Metanephros (tissue), 1 donor: Measurements from ENCODE around the gene PCDHGA4. TPM values are rescaled to one million over a fixed set of nuclear protein-coding genes. Genes with fewer than 3 reads are reported as not detected.

Experiments
- total RNA-seq: library from RNA; depleted of rRNA; stranded (reverse); fragments of >200 nt; gene quantifications from one replicate; pipeline ENCODE4 v1.2.3, GENCODE V29; 2014

Gene PCDHGA4
- total RNA-seq, 1 donor from 2014 or later = 6.4 TPM

DNA sequence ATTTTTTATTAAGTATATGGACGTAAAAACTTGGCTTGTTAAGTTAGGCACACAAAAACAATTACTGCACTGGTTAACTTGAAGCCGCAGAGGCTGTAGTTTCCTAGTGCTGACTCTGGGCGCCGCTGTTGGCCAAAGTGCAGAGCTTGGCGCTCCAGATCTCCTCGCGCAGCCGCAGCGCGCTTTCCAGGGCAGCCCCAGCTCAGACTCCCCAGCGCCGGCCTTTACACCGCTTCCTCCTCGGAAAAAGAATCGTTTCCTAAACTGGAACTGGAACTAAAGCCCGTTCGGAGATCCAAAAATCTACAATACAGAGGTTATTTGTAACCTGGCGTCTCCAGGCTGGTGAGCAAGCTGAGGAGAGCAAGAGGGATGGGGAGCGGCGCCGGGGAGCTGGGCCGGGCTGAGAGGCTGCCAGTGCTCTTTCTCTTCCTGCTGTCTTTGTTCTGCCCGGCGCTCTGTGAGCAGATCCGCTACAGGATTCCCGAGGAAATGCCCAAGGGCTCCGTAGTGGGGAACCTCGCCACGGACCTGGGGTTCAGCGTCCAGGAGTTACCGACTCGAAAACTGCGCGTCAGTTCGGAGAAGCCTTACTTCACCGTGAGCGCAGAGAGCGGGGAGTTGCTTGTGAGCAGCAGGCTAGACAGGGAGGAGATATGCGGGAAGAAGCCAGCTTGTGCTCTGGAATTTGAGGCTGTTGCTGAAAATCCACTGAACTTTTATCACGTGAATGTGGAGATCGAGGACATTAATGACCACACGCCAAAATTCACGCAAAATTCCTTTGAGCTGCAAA is 43.1 kb downstream of the PCDHGA4 start, which contains the start of gene PCDHGB5:
Gene PCDHGB5, plus strand, starts transcription at position 192 of the 796 bp plus-strand sequence. Its CDS starts 181 bp downstream, at position 373.

GRCh38 chr5:141402553-141403243 is 47.9 kb downstream of the PCDHGA4 start, which contains the start of gene PCDHGA9:
Gene PCDHGA9 (plus strand): TSS chr5:141402778. CDS start chr5:141402953, 175 bp downstream.

Other genes starting within 250 kb of the PCDHGA4 start
- gene PCDHB4, start 233.2 kb upstream of the PCDHGA4 start, total RNA-seq = 3.8 TPM
- gene PCDHB5, start 219.8 kb upstream of the PCDHGA4 start, total RNA-seq = 13.4 TPM
- gene PCDHB6, start 205.0 kb upstream of the PCDHGA4 start, total RNA-seq = 2.2 TPM
- gene PCDHB7, start 182.4 kb upstream of the PCDHGA4 start, total RNA-seq = 4.4 TPM
- gene PCDHB8, start 177.2 kb upstream of the PCDHGA4 start, total RNA-seq = 2.6 TPM
- 7.8 TPM for gene PCDHB16, start 172.6 kb upstream of the PCDHGA4 start, total RNA-seq
- 3.3 TPM for gene PCDHB9, start 167.9 kb upstream of the PCDHGA4 start, total RNA-seq
- gene PCDHB10, start 162.7 kb upstream of the PCDHGA4 start, total RNA-seq = 6.2 TPM
- 8.5 TPM for gene PCDHB11, start 155.4 kb upstream of the PCDHGA4 start, total RNA-seq
- gene PCDHB12, start 146.3 kb upstream of the PCDHGA4 start, total RNA-seq = 9.3 TPM
- gene PCDHB13, start 141.1 kb upstream of the PCDHGA4 start, total RNA-seq = 7.9 TPM
- 8.6 TPM for gene PCDHB14, start 131.7 kb upstream of the PCDHGA4 start, total RNA-seq
- gene PCDHB15, start 109.6 kb upstream of the PCDHGA4 start, total RNA-seq = 11.0 TPM
- 0.35 TPM for gene SLC25A2, start 51.0 kb upstream of the PCDHGA4 start, total RNA-seq
- gene TAF7, start 34.2 kb upstream of the PCDHGA4 start, total RNA-seq = 76.2 TPM
- 1.1 TPM for gene PCDHGA1, start 24.5 kb upstream of the PCDHGA4 start, total RNA-seq
- gene PCDHGA2, start 16.3 kb upstream of the PCDHGA4 start, total RNA-seq = 10.2 TPM
- gene PCDHGA3, start 11.2 kb upstream of the PCDHGA4 start, total RNA-seq = 4.8 TPM
- 6.0 TPM for gene PCDHGB1, start 4.9 kb upstream of the PCDHGA4 start, total RNA-seq
- 8.8 TPM for gene PCDHGB2, start 5.0 kb downstream of the PCDHGA4 start, total RNA-seq
- gene PCDHGA5, start 9.1 kb downstream of the PCDHGA4 start, total RNA-seq = 8.7 TPM
- 7.1 TPM for gene PCDHGB3, start 15.2 kb downstream of the PCDHGA4 start, total RNA-seq
- 10.3 TPM for gene PCDHGA6, start 18.9 kb downstream of the PCDHGA4 start, total RNA-seq
- gene PCDHGA7, start 27.7 kb downstream of the PCDHGA4 start, total RNA-seq = 8.0 TPM
- gene PCDHGB4, start 32.7 kb downstream of the PCDHGA4 start, total RNA-seq = 14.1 TPM
- 6.2 TPM for gene PCDHGA8, start 37.6 kb downstream of the PCDHGA4 start, total RNA-seq
- gene PCDHGB5, start 42.9 kb downstream of the PCDHGA4 start, total RNA-seq = 14.1 TPM
- gene PCDHGA9, start 47.8 kb downstream of the PCDHGA4 start, total RNA-seq = 9.8 TPM
- gene PCDHGB6, start 53.0 kb downstream of the PCDHGA4 start, total RNA-seq = 12.3 TPM
- 9.1 TPM for gene PCDHGA10, start 58.0 kb downstream of the PCDHGA4 start, total RNA-seq
- gene PCDHGB7, start 62.7 kb downstream of the PCDHGA4 start, total RNA-seq = 15.8 TPM
- gene PCDHGA11, start 66.0 kb downstream of the PCDHGA4 start, total RNA-seq = 10.0 TPM
- 10.0 TPM for gene PCDHGA12, start 75.5 kb downstream of the PCDHGA4 start, total RNA-seq
- 71.1 TPM for gene PCDHGC3, start 120.9 kb downstream of the PCDHGA4 start, total RNA-seq
- gene PCDHGC4, start 130.0 kb downstream of the PCDHGA4 start, total RNA-seq = 9.6 TPM
- 4.8 TPM for gene PCDHGC5, start 134.1 kb downstream of the PCDHGA4 start, total RNA-seq